OCI-LY7 (cell line): Measurements from ENCODE around the gene ADAMTS13. TPM values are rescaled to one million over a fixed set of nuclear protein-coding genes. Genes with fewer than 3 reads are reported as not detected.

Experiments
- BruUV-seq: library from RNA; stranded (reverse); fragments of 400-500 nt; replicated peaks from 2 replicates; lab custom pipeline; 2021; lab: Mats Ljungman, UMichigan
- CTCF ChIA-PET: fragments of 300-600 bp; sonication (Branson Sonifier 250); formaldehyde crosslinking; loops from one replicate; lab custom pipeline; 2022; ENCODE audit warnings: antibody characterized with exemption; ENCODE audit not compliant: unreplicated experiment; lab: Charles Lee
- POLR2A ChIA-PET: fragments of 300-600 bp; sonication (Branson Sonifier 250); formaldehyde crosslinking; loops from one replicate; lab custom pipeline; 2022; ENCODE audit warnings: antibody characterized with exemption; lab: Charles Lee
- DNase-seq: peaks from one replicate; pipeline ENCODE4 v3.0.0-alpha.2; 2015; ENCODE audit warnings: low spot score
- H2AFZ ChIP-seq: fragments of 200-600 bp; sonication (generic), shearing (Covaris generic); 2 replicates; pipeline ENCODE4 v1.6.1; 2014; ENCODE audit warnings: mild to moderate bottlenecking, antibody characterized with exemption, low read length, moderate library complexity
- H3K27ac ChIP-seq: fragments of 200-600 bp; sonication (generic); 2 replicates; pipeline ENCODE4 v1.5.1; 2014; ENCODE audit warnings: mixed run types, low read depth, mild to moderate bottlenecking, moderate library complexity, low read length, inconsistent platforms; ENCODE audit not compliant: poor library complexity, severe bottlenecking
- H3K36me3 ChIP-seq: fragments of 200-600 bp; sonication (generic); 2 replicates; pipeline ENCODE4 v1.6.1; 2014; ENCODE audit warnings: mild to moderate bottlenecking, antibody characterized with exemption, low read length, moderate library complexity, mixed read lengths; ENCODE audit not compliant: insufficient read depth
- H3K4me1 ChIP-seq: fragments of 200-600 bp; sonication (generic); 2 replicates; pipeline ENCODE4 v1.5.1; 2014; ENCODE audit warnings: mild to moderate bottlenecking, low read length; ENCODE audit not compliant: insufficient read depth, poor library complexity, severe bottlenecking
- H3K4me2 ChIP-seq: fragments of 200-600 bp; sonication (generic); 2 replicates; pipeline ENCODE4 v1.6.1; 2014; ENCODE audit warnings: mild to moderate bottlenecking, low read length
- H3K4me3 ChIP-seq: fragments of 200-600 bp; sonication (generic); 2 replicates; pipeline ENCODE4 v1.5.1; 2014; ENCODE audit warnings: mild to moderate bottlenecking, low read depth, low read length; ENCODE audit not compliant: poor library complexity, severe bottlenecking
- H3K79me2 ChIP-seq: fragments of 200-600 bp; sonication (generic); 2 replicates; pipeline ENCODE4 v1.6.1; 2016; ENCODE audit warnings: low read depth, mild to moderate bottlenecking, low read length, moderate library complexity, mixed read lengths; ENCODE audit not compliant: insufficient read depth
- H3K9me2 ChIP-seq: fragments of 200-600 bp; sonication (generic); 2 replicates; pipeline ENCODE4 v1.6.1; 2016; ENCODE audit warnings: mild to moderate bottlenecking, low read length, mixed read lengths; ENCODE audit not compliant: insufficient read depth
- H3K9me3 ChIP-seq: fragments of 200-600 bp; sonication (generic); 2 replicates; pipeline ENCODE4 v1.6.1; 2014; ENCODE audit warnings: mild to moderate bottlenecking, mixed run types, low read length, mixed read lengths
- H4K20me1 ChIP-seq: fragments of 200-600 bp; sonication (generic); 2 replicates; pipeline ENCODE4 v1.6.1; 2014; ENCODE audit warnings: mild to moderate bottlenecking, antibody characterized with exemption, low read length, moderate library complexity, mixed read lengths; ENCODE audit not compliant: insufficient read depth
- EZH2phosphoT487 ChIP-seq: fragments of 200-600 bp; sonication (generic); IDR thresholded peaks from 2 replicates; pipeline ENCODE4 v1.6.1; 2018; ENCODE audit warnings: low read depth, borderline replicate concordance, mild to moderate bottlenecking, mixed run types, antibody characterized with exemption, low read length, moderate library complexity, mixed read lengths
- intact Hi-C: fragments of 100-400 bp; cut with micrococcal nuclease; formaldehyde crosslinking; loops from one replicate; pipeline ENCODE4 v1.10.0; 2022; ENCODE audit not compliant: unreplicated experiment
- total RNA-seq, 2 experiments: library from RNA; depleted of rRNA in 1 of 2; stranded (reverse); fragments of >200 nt in 1 of 2; shearing (Covaris generic) in 1 of 2; gene quantifications; 2 replicates each; pipeline ENCODE4 v1.2.3, GENCODE V29; 2014 to 2022
- TF ChIP-seq, protein P1 (sequence below): fragments of 200-600 bp; sonication (generic); conservative IDR thresholded peaks from 2 replicates; pipeline ENCODE4 v1.5.1; 2014; ENCODE audit warnings: mild to moderate bottlenecking, antibody characterized with exemption, low read length, moderate library complexity, mixed read lengths

The ADAMTS13 gene
- total RNA-seq, 2 experiments from 2014 or later = 6.2 to 18.1 TPM

DNA sequence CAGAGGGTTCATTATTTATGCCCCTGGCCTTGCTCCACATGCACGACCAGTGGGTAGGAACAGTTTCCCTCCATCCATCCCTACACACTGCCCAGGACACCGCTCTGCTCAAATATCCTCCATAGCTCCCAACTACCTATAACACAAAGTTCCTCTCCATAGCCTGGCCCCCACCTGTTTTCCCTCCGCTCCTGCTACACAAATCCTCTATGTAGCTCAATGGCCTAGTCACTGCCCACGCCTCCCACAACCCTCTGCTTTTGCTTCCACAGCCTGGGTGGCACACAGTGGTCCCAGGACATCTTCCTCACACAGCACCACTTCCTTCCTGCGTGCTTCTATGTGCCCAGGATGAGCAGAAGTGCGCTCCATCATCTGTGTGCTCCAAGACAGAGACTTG is 24.8 kb upstream of the ADAMTS13 start:
- Histone ChIP-seq H3K36me3 (no peaks in the 10 kb centered on the region), H2AFZ (no peak overlapping the region), H3K27ac (no peak overlapping the region), H3K4me3 (no peak overlapping the region), H3K9me3 (no peaks in the 10 kb centered on the region), H3K4me1 (no peaks in the 10 kb centered on the region), H3K79me2 (no peaks in the 10 kb centered on the region), H3K9me2 (no peaks in the 10 kb centered on the region), H4K20me1 (no peaks in the 10 kb centered on the region), H3K4me2 (no peak overlapping the region)
- ChIA-PET POLR2A (no interaction called here), CTCF (no interaction called here)
- intact Hi-C loops = no loop called here
- TF ChIP-seq, protein P1, sequence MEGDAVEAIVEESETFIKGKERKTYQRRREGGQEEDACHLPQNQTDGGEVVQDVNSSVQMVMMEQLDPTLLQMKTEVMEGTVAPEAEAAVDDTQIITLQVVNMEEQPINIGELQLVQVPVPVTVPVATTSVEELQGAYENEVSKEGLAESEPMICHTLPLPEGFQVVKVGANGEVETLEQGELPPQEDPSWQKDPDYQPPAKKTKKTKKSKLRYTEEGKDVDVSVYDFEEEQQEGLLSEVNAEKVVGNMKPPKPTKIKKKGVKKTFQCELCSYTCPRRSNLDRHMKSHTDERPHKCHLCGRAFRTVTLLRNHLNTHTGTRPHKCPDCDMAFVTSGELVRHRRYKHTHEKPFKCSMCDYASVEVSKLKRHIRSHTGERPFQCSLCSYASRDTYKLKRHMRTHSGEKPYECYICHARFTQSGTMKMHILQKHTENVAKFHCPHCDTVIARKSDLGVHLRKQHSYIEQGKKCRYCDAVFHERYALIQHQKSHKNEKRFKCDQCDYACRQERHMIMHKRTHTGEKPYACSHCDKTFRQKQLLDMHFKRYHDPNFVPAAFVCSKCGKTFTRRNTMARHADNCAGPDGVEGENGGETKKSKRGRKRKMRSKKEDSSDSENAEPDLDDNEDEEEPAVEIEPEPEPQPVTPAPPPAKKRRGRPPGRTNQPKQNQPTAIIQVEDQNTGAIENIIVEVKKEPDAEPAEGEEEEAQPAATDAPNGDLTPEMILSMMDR = no peak
- BruUV-seq = no TSS peak
- DNase-seq = no peak

DNA sequence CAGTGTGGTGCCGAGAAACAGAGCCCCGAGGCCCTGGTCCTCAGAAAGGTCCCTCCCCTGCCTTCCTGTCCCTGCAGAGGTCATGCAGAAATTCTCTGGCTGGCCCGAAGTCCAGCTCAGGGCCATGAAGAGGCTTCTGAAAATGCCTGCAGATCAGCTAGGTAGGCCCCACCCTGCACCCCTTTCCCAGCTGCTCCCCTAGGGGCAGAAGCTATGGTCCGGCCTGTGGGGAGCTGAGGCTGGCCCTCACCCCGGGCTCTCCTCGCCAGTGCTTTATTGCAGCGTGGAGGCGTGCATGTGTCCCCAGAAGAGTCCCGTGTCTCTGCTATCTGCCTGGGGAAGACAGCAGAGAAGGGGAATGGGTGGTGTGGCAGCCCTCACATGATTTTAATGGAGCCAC is 24.3 kb upstream of the ADAMTS13 start:
- no peak overlapping the region for H3K27ac ChIP-seq
- no peak for TF ChIP-seq EZH2phosphoT487
- TF ChIP-seq, protein P1 = no peak
- H4K20me1 ChIP-seq = no peaks in the 10 kb centered on the region
- H3K4me3 ChIP-seq = no peak overlapping the region
- no peak overlapping the region for H3K4me2 ChIP-seq
- no peaks in the 10 kb centered on the region for H3K4me1 ChIP-seq
- no peak for DNase-seq
- no peak overlapping the region for H2AFZ ChIP-seq
- no peaks in the 10 kb centered on the region for H3K9me3 ChIP-seq
- ChIA-PET CTCF (no interaction called here), POLR2A (no interaction called here)
- intact Hi-C loops = no loop called here
- BruUV-seq = no TSS peak
- no peaks in the 10 kb centered on the region for H3K9me2 ChIP-seq
- no peaks in the 10 kb centered on the region for H3K79me2 ChIP-seq
- H3K36me3 ChIP-seq = 0 out of 2 replicates have a peak, but pooled peaks cover 5% of the 10 kb centered on the region

DNA sequence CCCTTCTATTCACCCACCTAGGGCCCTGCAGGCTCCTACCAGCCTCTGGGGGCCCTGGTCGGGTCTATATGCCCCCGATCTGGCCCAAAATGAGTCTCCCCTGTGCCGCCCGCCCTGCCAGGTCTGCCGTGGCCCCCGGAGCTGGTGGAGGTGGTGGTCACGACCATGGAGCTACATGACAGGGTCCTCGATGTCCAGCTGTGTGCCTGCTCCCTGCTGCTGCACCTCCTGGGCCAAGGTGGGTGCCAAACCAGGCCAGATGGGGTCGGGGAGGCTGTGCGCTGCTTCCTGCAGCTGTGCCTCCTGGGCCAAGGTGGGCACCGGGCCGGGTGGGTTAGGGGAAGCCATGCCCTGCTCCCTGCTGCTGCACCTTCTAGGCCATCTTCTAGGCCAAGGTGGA is 21.9 kb upstream of the ADAMTS13 start:
- H3K9me3 ChIP-seq = no peaks in the 10 kb centered on the region
- no peaks in the 10 kb centered on the region for H3K79me2 ChIP-seq
- no TSS peak for BruUV-seq
- no peak overlapping the region for H3K27ac ChIP-seq
- intact Hi-C loops = no loop called here
- no peaks in the 10 kb centered on the region for H3K9me2 ChIP-seq
- no peak overlapping the region for H3K4me3 ChIP-seq
- ChIA-PET POLR2A (interaction anchor here (0.7 kb wide), 1 partner anchor 93 kb away, joined by 3 read pairs; no protein-coding TSS in a partner anchor), CTCF (no interaction called here)
- H3K4me1 ChIP-seq = no peaks in the 10 kb centered on the region
- H3K4me2 ChIP-seq = no peak overlapping the region
- no peaks in the 10 kb centered on the region for H4K20me1 ChIP-seq
- TF ChIP-seq EZH2phosphoT487 = no peak
- TF ChIP-seq, protein P1 = no peak
- no peak for DNase-seq
- peaks cover 26% of the 10 kb centered on the region for H3K36me3 ChIP-seq
- H2AFZ ChIP-seq = no peak overlapping the region
